GM12892 (cell line): Measurements from ENCODE around the gene PCP2.

Experiments
- POLR2A ChIP-seq: IDR thresholded peaks from 2 replicates; pipeline ENCODE4 v1.6.1; 2011; ENCODE audit warnings: low read depth, low read length, control low read depth
- POLR2AphosphoS5 ChIP-seq: IDR thresholded peaks from 2 replicates; pipeline ENCODE4 v1.6.1; 2011; ENCODE audit warnings: low read depth, low read length, control low read depth
- TAF1 ChIP-seq: IDR thresholded peaks from 2 replicates; pipeline ENCODE4 v1.6.1; 2011; ENCODE audit warnings: low read depth, mild to moderate bottlenecking, control low read depth, low read length, borderline replicate concordance

GRCh38 chr19:7619671-7620441 lies 13.7 kb downstream of the PCP2 start:
- no peak for TF ChIP-seq POLR2A
- no peak for TF ChIP-seq POLR2AphosphoS5
- no peak for TF ChIP-seq TAF1
